GM19240 (cell line): Measurements from ENCODE around the gene HIRIP3.

Experiments
- DNase-seq: peaks from one replicate; pipeline ENCODE4 v3.0.0; 2011; ENCODE audit warnings: low spot score; ENCODE audit not compliant: insufficient read length

Gene HIRIP3

GRCh38 chr16:29984764-29985147, 10.7 kb downstream of the HIRIP3 start:
- DNase-seq = no peak

GRCh38 chr16:29984137-29984763, 11.2 kb downstream of the HIRIP3 start:
- DNase-seq = no peak

GRCh38 chr16:29983420-29984136, 11.8 kb downstream of the HIRIP3 start:
- DNase-seq = peak; percentile 2

GRCh38 chr16:29982560-29983419, 12.6 kb downstream of the HIRIP3 start:
- no peak for DNase-seq

- no peak for DNase-seq
Measured at GRCh38 chr16:29978564-29979270, 16.7 kb downstream of the HIRIP3 start.

- DNase-seq = no peak
Measured at GRCh38 chr16:29978081-29978480, 17.3 kb downstream of the HIRIP3 start.

GRCh38 chr16:29977063-29977825, 18.2 kb downstream of the HIRIP3 start:
- DNase-seq = no peak

- no peak for DNase-seq
Measured at GRCh38 chr16:29975811-29976511, 19.5 kb downstream of the HIRIP3 start.

- no peak for DNase-seq
Measured at GRCh38 chr16:29975134-29975538, 20.3 kb downstream of the HIRIP3 start.

GRCh38 chr16:29974291-29975133, 20.9 kb downstream of the HIRIP3 start:
- DNase-seq = no peak

- DNase-seq = peak; percentile 99
Measured at GRCh38 chr16:29973384-29974246, 21.8 kb downstream of the HIRIP3 start, which contains the start of gene TAOK2. Gene TAOK2, plus strand, starts transcription at chr16:29973868. Its CDS starts 3,905 bp downstream, at chr16:29977773.

GRCh38 chr16:29972992-29973383, 22.4 kb downstream of the HIRIP3 start:
- DNase-seq = no peak

- no peak for DNase-seq
Measured at GRCh38 chr16:29972500-29972899, 22.9 kb downstream of the HIRIP3 start.

GRCh38 chr16:29971304-29971703, 24.1 kb downstream of the HIRIP3 start:
- DNase-seq = no peak

GRCh38 chr16:29968205-29968604, 27.2 kb downstream of the HIRIP3 start:
- no peak for DNase-seq

- DNase-seq = no peak
Measured at GRCh38 chr16:29963021-29963743, 32.2 kb downstream of the HIRIP3 start.

- no peak for DNase-seq
Measured at GRCh38 chr16:29962344-29962994, 32.9 kb downstream of the HIRIP3 start.
